ENCODE results near the gene IFNA7.
"Not testable (repeated sequence)": the region's sequence is repeated elsewhere in the genome, so short reads cannot be mapped to it uniquely, and the experiment has no call there.

IFNA7 gene

GRCh38 chr9:21182810-21183736, 18.9 kb downstream of the IFNA7 start:
- not testable (repeated sequence) for DNase-seq (ENCODE audit: low read depth in 2 of 2)

DNA sequence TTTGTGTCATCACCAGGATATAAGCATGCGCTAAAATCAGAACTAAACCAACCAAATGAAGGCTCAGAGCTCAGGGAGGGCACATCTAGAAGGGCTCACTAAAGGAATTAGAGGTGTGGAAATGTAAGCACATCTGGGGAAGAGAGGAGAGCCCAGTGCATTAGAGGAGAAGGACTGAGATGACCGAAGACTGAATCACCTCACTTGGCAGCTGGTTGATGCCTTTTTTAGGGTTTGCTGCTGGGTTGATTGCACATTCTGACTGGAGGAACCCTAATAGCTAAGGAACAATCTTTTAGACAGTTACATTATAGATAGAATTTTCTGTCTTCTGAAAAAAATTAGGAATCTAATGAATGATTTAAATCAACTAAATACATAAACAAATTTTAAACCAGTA, 27.3 kb downstream of the IFNA7 start:
- no peak for DNase-seq (ENCODE audit: low read depth in 2 of 2)

GRCh38 chr9:21172156-21172555, 29.8 kb downstream of the IFNA7 start:
- no peak for DNase-seq (ENCODE audit: low read depth in 2 of 2)

GRCh38 chr9:21171351-21171750, 30.7 kb downstream of the IFNA7 start:
- DNase-seq (ENCODE audit: low read depth in 2 of 2), result no peak

DNA sequence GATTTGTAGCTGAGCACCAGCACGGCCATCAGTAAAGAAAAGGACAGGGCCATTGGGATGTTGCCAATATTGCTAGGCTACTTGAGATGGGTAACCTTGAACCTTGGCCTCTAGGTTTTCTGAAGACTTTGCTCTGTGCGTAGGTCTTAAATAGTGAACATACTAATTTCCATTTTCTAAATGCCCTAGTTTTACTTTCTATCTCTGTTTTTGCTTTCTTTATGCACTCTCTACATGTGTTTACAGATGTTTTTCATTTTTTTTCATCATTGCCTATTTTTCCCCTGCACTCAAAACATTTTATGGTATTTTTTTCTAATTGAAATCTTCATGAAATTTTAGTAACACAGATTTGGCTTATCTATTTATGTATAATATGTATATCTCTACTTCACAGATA, 35.4 kb downstream of the IFNA7 start, which contains the start of gene IFNA21:
Gene IFNA21 (minus strand): TSS at position 101 of the 400 bp plus-strand sequence. CDS start 48 bp downstream, at position 53.
- not testable (repeated sequence) for DNase-seq (ENCODE audit: low read depth in 2 of 2)

DNA sequence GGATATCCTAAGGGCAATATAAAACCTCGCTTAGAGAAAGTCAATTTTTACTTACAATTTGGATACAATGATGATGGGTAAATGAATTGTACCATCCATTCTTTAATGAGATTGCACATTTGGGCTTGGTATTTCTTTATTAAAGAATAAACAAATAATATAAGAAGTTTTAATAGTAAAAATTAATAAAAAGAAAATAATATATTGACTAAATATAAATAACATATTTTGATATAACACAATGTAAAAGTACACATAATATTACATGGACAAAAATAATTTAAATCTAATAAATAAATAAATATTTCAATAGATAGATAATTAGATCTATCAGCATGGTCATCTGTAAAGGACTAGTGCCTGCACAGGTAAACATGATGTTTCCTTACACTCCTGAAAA, 36.5 kb downstream of the IFNA7 start:
- DNase-seq (ENCODE audit: low read depth in 2 of 2), result no peak

DNA sequence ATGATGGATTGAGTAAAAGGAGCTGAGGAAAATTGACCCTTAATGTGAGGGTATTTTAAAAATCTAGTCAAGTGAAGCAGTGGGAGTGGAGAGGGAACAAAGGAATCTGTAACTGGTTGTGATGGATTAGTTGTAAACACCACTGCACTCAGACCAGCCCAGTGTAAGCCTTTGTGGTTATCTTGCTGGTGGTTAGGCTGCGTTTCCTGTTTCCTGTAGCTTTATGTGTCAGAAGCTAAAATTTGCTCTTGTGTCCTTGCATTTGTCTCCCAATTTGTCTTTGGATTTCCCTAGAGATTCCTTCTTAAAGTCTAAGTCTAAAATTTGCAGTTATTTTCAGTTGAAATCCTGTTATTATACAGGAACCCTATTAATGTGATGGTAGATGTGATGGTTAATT, 41.8 kb downstream of the IFNA7 start:
- no peak for DNase-seq (ENCODE audit: low read depth in 2 of 2)

DNA sequence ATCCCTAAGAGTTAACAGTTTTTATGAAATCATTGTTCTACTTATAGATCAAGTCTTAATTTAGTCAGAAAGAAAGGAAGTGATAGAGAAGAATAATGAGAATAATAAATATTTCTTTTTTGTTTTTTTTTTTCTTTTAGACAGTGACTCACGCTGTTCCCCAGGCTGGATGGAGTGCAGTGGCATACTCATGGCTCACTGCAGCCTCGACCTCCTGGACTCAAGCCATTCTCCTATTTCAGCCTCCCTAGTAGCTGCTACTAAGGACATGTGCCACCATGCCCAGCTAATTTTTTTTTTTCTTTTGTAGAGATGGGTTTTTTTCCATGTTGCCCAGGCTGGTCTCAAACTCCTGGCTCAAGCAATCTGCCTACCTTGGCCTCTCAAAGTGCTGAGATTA, 46.5 kb downstream of the IFNA7 start:
- no peak for DNase-seq (ENCODE audit: low read depth in 2 of 2)

DNA sequence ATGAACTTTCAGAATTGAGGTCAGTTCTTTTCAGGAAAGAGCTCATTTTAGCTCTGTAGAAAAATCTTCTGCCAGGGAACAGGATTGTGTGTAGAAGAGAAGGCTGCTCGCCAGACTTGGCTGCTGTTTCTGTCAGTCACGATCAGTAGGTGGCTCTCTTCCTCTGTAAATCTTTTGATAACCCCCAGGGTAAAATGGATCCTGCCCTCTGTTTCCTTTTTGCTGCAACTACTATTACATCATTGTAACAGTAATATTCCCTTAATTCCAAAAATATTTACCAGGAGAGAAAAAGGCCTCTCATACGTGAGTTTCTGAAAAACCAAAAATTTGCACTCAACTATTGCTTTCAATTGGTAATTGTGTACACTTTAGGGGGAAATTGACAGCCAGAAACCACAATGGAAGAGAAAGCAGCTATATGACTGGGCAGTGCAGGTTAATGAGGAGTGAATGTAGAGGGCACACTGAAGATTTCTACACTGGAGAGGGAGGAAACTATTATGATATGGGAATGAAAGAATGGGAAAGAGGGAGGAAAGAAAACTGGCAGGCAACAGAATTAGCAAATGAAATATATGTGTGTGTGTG, 47.9 kb downstream of the IFNA7 start:
- no peak for DNase-seq (ENCODE audit: low read depth in 2 of 2)

- no peak for DNase-seq (ENCODE audit: low read depth in 2 of 2)
Measured at GRCh38 chr9:21153336-21154017, 48.5 kb downstream of the IFNA7 start.
